ENCODE results near the gene MPZL2.

The MPZL2 gene

DNA sequence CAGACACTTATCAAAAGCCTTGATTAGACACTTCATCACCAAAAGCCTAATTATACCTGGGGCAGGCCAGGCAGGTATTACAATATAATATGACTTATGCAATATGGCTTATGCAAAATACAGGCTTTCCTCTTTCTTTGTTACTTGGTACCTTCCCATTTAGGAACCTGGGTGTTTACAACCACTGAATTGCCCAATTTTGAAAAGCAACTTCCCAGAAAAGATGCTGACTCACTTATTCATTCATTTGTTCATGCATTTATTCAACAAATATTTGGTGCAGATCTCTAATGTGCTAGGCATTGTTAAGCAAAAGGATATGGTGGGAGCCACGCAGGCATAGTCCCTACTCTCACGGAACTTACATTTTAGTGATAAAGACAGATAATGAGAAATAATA, 25.7 kb downstream of the MPZL2 start:
- TF ChIP-seq, protein P1, sequence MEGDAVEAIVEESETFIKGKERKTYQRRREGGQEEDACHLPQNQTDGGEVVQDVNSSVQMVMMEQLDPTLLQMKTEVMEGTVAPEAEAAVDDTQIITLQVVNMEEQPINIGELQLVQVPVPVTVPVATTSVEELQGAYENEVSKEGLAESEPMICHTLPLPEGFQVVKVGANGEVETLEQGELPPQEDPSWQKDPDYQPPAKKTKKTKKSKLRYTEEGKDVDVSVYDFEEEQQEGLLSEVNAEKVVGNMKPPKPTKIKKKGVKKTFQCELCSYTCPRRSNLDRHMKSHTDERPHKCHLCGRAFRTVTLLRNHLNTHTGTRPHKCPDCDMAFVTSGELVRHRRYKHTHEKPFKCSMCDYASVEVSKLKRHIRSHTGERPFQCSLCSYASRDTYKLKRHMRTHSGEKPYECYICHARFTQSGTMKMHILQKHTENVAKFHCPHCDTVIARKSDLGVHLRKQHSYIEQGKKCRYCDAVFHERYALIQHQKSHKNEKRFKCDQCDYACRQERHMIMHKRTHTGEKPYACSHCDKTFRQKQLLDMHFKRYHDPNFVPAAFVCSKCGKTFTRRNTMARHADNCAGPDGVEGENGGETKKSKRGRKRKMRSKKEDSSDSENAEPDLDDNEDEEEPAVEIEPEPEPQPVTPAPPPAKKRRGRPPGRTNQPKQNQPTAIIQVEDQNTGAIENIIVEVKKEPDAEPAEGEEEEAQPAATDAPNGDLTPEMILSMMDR (IDR thresholded peaks at IDR 0.05; ENCODE audit: low read depth, low read length, missing control alignments): no peak
- no peak overlapping the region for H3K4me3 ChIP-seq (ENCODE audit: low read depth, low read length)
- no peak for DNase-seq (ENCODE audit: low read depth)

DNA sequence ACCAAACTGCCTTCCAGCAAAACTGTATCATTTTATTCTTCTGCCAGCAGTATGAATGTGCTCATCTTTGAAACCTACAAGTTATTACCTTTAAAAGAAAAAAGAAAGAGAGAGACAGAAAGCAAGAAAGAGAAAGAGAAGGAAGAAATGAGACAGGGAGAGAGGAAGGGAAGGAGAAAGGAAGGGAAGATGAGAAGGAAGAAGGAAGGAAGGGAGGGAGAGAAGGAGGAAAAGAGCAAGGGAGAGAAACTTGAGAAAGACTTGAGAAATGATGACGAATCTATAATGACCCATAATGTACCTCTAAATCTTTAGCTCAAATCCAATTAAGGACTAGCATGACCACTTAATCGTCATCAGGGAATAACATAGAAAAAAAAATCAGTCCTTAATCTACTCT, 27.9 kb downstream of the MPZL2 start:
- DNase-seq (ENCODE audit: low read depth): no peak
- no peak overlapping the region for H3K4me3 ChIP-seq (ENCODE audit: low read depth, low read length)
- TF ChIP-seq, protein P1 (IDR thresholded peaks at IDR 0.05; ENCODE audit: low read depth, low read length, missing control alignments): no peak

DNA sequence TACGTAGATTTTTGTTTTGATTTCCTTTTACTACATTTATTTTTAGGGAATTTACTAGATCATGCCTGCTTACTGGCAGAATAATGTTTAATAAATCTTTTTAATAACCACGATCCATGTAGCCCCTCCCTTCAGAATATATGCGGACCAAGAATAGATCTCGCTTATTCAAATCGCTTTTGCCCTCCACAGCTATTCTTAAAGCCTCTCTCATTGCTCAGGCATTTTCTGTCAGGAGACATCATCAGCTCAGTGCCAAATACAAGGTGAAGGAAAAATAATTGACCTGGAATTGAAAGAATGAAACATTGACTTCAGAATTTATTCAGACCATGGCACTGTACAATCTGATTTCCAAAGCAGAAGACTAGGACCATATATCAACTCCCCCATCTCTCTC, 29.3 kb downstream of the MPZL2 start:
- no peak overlapping the region for H3K4me3 ChIP-seq (ENCODE audit: low read depth, low read length)
- no peak for DNase-seq (ENCODE audit: low read depth)
- TF ChIP-seq, protein P1 (IDR thresholded peaks at IDR 0.05; ENCODE audit: low read depth, low read length, missing control alignments): no peak

DNA sequence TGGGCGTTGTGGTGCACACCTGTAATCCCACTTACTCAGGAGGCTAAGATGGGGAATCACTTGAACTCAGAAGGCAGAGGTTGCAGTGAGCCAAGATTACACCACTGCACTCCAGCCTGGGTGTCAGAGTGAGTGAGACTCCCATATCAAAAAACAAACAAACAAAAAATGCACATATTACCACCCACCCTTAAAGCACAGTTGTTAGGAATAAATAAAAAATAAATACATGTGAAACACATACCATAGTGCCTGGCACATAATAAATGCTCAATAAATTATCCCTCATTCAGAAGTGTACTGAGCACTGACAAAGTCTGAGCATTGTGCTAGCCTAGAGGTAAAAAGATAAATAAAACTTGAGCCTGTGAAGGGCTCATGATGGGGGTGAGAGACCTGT, 30.2 kb downstream of the MPZL2 start:
- TF ChIP-seq, protein P1 (IDR thresholded peaks at IDR 0.05; ENCODE audit: low read depth, low read length, missing control alignments): no peak
- no peak for DNase-seq (ENCODE audit: low read depth)
- H3K4me3 ChIP-seq (ENCODE audit: low read depth, low read length): no peak overlapping the region

DNA sequence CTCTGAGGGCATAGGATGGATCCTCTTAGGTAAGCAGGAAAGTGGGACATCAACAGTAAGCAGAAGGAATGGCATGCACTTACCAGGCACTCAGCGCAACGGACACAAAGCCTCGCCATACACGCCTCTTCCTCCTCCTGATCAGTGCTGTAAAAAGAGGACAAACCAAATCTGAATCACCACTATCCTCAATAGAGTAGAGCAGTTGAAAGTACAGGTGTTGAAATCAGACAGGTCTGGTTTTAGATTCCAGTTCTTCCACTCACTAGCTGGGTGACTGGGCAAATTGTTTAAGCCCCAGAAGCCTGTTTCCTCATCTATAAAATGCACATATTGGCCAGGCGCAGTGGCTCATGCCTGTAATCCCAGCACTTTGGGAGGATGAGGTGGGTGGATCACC, 30.7 kb downstream of the MPZL2 start:
- TF ChIP-seq, protein P1 (IDR thresholded peaks at IDR 0.05; ENCODE audit: low read depth, low read length, missing control alignments): no peak
- DNase-seq (ENCODE audit: low read depth): no peak
- no peak overlapping the region for H3K4me3 ChIP-seq (ENCODE audit: low read depth, low read length)

DNA sequence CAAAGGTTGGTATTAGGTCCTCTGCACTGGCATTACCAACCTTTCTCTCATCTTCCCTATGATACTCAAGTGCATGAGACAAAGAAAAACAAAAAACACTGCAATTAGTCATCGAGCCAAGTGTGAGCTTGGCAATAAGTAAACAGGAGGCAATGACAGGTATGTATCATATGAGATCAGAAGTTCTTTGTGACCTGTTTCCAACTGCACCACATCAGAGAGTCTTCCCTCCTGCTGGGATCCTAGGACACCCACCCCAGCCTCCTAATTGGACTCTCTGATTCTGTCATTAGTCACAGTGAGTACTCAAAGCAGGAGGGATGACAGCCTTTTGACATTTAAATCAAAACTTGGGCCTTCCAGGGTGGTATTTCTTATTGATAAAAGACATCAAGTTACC, 31.4 kb downstream of the MPZL2 start:
- TF ChIP-seq, protein P1 (IDR thresholded peaks at IDR 0.05; ENCODE audit: low read depth, low read length, missing control alignments): no peak
- DNase-seq (ENCODE audit: low read depth): no peak
- no peak overlapping the region for H3K4me3 ChIP-seq (ENCODE audit: low read depth, low read length)

DNA sequence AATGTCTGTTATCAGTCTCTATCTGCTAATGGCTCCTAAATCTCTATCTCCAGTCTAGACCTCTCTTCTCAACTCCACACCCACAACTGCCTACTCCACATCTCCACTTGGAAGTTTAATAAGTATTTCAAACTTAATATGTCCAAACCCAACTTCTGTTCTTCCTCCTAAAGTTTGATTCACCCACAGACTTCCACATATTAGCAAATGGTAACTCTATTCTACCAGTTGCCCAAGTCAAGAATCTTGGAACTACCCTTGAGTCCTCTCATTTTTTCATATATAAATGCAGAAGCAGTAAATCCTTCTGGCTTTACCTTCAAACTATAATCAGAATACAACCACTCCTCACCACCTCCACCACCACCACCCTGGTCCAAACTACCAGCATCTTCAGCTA, 32.6 kb downstream of the MPZL2 start:
- TF ChIP-seq, protein P1 (IDR thresholded peaks at IDR 0.05; ENCODE audit: low read depth, low read length, missing control alignments): no peak
- H3K4me3 ChIP-seq (ENCODE audit: low read depth, low read length): no peak overlapping the region
- no peak for DNase-seq (ENCODE audit: low read depth)

Measured in GM12864 (cell line).